IPS-18a (cell line): Measurements from ENCODE around the gene ST3GAL4.

Source experiments
- H3K27ac ChIP-seq: one replicate; pipeline ENCODE4 v1.5.1; 2013; ENCODE audit warnings: low read length
- H3K27me3 ChIP-seq: one replicate; pipeline ENCODE4 v1.6.1; 2013; ENCODE audit warnings: mild to moderate bottlenecking, low read length; ENCODE audit not compliant: control insufficient read depth, insufficient read depth
- H3K36me3 ChIP-seq: one replicate; pipeline ENCODE4 v1.6.1; 2013; ENCODE audit warnings: low read depth, low read length; ENCODE audit not compliant: control insufficient read depth
- H3K4me1 ChIP-seq: one replicate; pipeline ENCODE4 v1.6.1; 2013; ENCODE audit warnings: low read depth, low read length; ENCODE audit not compliant: control insufficient read depth
- H3K4me3 ChIP-seq: one replicate; pipeline ENCODE4 v1.5.1; 2013; ENCODE audit warnings: low read length
- H3K9ac ChIP-seq: one replicate; pipeline ENCODE4 v1.6.1; 2013; ENCODE audit warnings: mild to moderate bottlenecking, low read length, moderate library complexity
- H3K9me3 ChIP-seq: one replicate; pipeline ENCODE4 v1.6.1; 2013; ENCODE audit warnings: low read depth, low read length; ENCODE audit not compliant: control insufficient read depth

Gene ST3GAL4

DNA sequence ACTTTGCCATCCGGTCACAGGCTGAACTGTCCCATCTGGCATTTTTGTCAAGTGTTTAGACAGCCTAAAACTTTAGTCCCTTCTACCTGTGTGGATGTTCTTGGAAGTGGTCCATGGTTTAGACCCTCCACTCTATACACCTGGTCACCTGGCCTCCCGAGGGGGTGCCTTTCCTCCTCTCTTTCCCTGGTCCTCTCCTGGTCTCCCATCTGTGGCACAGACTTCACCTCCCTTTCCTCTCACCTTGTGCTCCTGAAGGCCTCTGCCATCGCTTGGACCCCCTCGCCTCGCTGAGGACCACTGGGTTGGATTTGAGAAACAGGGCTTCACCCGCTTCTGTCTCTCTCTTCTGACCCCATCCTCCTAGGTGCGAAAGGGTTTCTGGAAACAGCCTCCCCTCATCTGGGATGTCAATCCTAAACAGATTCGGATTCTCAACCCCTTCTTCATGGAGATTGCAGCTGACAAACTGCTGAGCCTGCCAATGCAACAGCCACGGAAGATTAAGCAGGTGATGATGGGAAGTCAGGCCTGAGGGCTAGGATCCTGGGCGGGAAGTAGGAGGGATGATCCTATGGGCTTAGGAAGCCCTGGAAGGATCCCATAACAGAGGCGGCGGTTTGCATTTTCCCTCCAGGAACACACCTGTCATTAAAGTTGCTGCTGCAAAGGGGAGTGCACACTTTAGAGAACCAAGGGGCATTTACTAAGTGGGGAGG lies 53.6 kb downstream of the ST3GAL4 start:
- Histone ChIP-seq H3K27ac (no peak overlapping the region), H3K27me3 (no peaks in the 10 kb centered on the region), H3K36me3 (peaks cover 11% of the 10 kb centered on the region), H3K4me1 (peaks cover 8% of the 10 kb centered on the region), H3K4me3 (no peak overlapping the region), H3K9me3 (no peaks in the 10 kb centered on the region), H3K9ac (no peak overlapping the region)

DNA sequence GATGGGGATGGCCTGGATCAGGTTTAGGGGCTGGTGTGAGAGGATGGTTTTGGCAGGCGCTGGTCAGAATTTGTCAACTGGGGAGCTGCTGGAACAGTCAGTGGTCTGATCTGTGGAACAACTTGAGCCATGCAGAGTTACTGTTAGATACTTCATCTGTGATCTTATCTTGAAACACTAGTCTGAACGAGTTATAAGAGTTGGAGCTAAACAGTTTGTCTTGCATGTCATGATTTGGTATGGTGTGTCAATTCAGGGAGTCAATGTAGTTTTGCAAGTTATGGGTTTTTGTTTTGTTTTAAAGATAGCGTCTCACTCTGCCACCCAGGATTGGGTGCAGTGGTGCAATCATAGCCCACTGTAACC lies 54.1 kb downstream of the ST3GAL4 start:
- Histone ChIP-seq H3K36me3 (peaks cover 11% of the 10 kb centered on the region), H3K27ac (no peak overlapping the region), H3K27me3 (no peaks in the 10 kb centered on the region), H3K4me3 (no peak overlapping the region), H3K4me1 (peaks cover 2% of the 10 kb centered on the region), H3K9ac (no peak overlapping the region), H3K9me3 (no peaks in the 10 kb centered on the region)

GRCh38 chr11:126410649-126411048 lies 55.2 kb downstream of the ST3GAL4 start:
- no peak overlapping the region for H3K9ac ChIP-seq
- H3K36me3 ChIP-seq: peaks cover 11% of the 10 kb centered on the region
- H3K4me1 ChIP-seq: no peaks in the 10 kb centered on the region
- no peaks in the 10 kb centered on the region for H3K27me3 ChIP-seq
- no peak overlapping the region for H3K27ac ChIP-seq
- no peak overlapping the region for H3K4me3 ChIP-seq
- H3K9me3 ChIP-seq: no peaks in the 10 kb centered on the region

GRCh38 chr11:126411971-126412381 lies 56.5 kb downstream of the ST3GAL4 start:
- Histone ChIP-seq H3K4me1 (no peaks in the 10 kb centered on the region), H3K27me3 (no peaks in the 10 kb centered on the region), H3K9me3 (no peaks in the 10 kb centered on the region), H3K9ac (no peak overlapping the region), H3K4me3 (no peak overlapping the region), H3K27ac (no peak overlapping the region), H3K36me3 (peaks cover 11% of the 10 kb centered on the region)

GRCh38 chr11:126413426-126413825 lies 57.9 kb downstream of the ST3GAL4 start:
- H3K36me3 ChIP-seq: peaks cover 11% of the 10 kb centered on the region
- no peaks in the 10 kb centered on the region for H3K9me3 ChIP-seq

GRCh38 chr11:126413843-126414405 lies 58.4 kb downstream of the ST3GAL4 start:
- Histone ChIP-seq H3K27me3 (no peaks in the 10 kb centered on the region), H3K27ac (no peak overlapping the region), H3K4me3 (no peak overlapping the region), H3K36me3 (peaks cover 11% of the 10 kb centered on the region), H3K4me1 (no peaks in the 10 kb centered on the region), H3K9me3 (no peaks in the 10 kb centered on the region), H3K9ac (no peak overlapping the region)

More at GRCh38 chr11:126413426-126413825, 57.9 kb downstream of the ST3GAL4 start:
- no peak overlapping the region for H3K27ac ChIP-seq
- no peak overlapping the region for H3K9ac ChIP-seq
- no peaks in the 10 kb centered on the region for H3K4me1 ChIP-seq
- no peaks in the 10 kb centered on the region for H3K27me3 ChIP-seq
- H3K4me3 ChIP-seq: no peak overlapping the region

GRCh38 chr11:126414615-126415014 lies 59.1 kb downstream of the ST3GAL4 start:
- H3K27ac ChIP-seq: no peak overlapping the region

GRCh38 chr11:126415128-126415527 lies 59.6 kb downstream of the ST3GAL4 start:
- peaks cover 6% of the 10 kb centered on the region for H3K36me3 ChIP-seq
- H3K27ac ChIP-seq: no peak overlapping the region

More at GRCh38 chr11:126414615-126415014, 59.1 kb downstream of the ST3GAL4 start:
- Histone ChIP-seq H3K4me1 (no peaks in the 10 kb centered on the region), H3K4me3 (no peak overlapping the region), H3K9ac (no peak overlapping the region), H3K9me3 (no peaks in the 10 kb centered on the region), H3K36me3 (peaks cover 6% of the 10 kb centered on the region), H3K27me3 (no peaks in the 10 kb centered on the region)

DNA sequence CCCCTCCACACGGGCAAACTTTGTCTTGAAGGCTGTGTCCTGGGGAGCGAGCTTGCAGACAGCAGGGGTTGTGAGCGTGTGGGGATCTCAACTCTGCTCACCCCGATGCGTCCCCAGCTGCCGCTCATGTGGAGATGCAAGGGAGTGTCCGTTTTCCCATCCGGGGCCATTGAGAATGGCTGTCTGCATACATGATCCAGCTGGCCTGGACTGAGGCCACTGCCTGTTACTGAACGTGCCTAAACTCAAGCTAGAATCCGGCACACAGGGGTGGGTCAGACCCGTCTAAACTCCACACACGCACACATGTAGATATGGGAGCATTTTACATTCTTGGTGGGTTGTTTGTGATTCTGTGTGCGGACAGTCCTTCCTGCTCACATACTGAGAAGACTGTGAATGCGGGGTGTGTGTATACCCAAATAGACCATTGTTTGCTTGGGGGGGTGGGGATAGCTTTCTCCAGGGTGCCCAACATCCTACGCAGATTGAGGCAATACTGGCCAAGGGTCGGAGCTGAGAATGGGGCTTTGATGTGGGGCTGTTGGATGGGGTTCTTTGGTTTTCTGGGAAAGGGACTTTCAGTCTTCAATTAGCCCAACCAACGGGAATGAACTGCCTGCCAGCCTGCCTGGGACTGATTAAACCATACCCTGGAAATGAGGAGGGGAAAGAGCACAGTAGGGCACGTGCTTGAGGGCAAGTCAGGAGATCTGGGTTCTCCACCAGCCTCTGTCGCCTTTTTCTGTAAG lies 60.4 kb downstream of the ST3GAL4 start:
- Histone ChIP-seq H3K4me1 (no peaks in the 10 kb centered on the region), H3K36me3 (peaks cover 3% of the 10 kb centered on the region), H3K9ac (no peak overlapping the region), H3K4me3 (no peak overlapping the region), H3K9me3 (no peaks in the 10 kb centered on the region), H3K27ac (no peak overlapping the region), H3K27me3 (no peaks in the 10 kb centered on the region)

More at GRCh38 chr11:126415128-126415527, 59.6 kb downstream of the ST3GAL4 start:
- Histone ChIP-seq H3K9ac (no peak overlapping the region), H3K4me3 (no peak overlapping the region), H3K27me3 (no peaks in the 10 kb centered on the region), H3K9me3 (no peaks in the 10 kb centered on the region), H3K4me1 (no peaks in the 10 kb centered on the region)

GRCh38 chr11:126416542-126417090 lies 61.1 kb downstream of the ST3GAL4 start:
- Histone ChIP-seq H3K9me3 (no peaks in the 10 kb centered on the region), H3K27me3 (no peaks in the 10 kb centered on the region), H3K27ac (no peak overlapping the region), H3K36me3 (peaks cover 3% of the 10 kb centered on the region), H3K4me3 (no peak overlapping the region), H3K9ac (no peak overlapping the region), H3K4me1 (no peaks in the 10 kb centered on the region)

GRCh38 chr11:126417091-126417862 lies 61.8 kb downstream of the ST3GAL4 start:
- H3K4me3 ChIP-seq: no peak overlapping the region
- peaks cover 3% of the 10 kb centered on the region for H3K36me3 ChIP-seq
- H3K9ac ChIP-seq: no peak overlapping the region
- no peaks in the 10 kb centered on the region for H3K9me3 ChIP-seq
- H3K27ac ChIP-seq: no peak overlapping the region
- H3K27me3 ChIP-seq: no peaks in the 10 kb centered on the region
- H3K4me1 ChIP-seq: no peaks in the 10 kb centered on the region
